GM21723 (cell line): Measurements from ENCODE around the gene VDAC2.
"Not testable (repeated sequence)": the region's sequence is repeated elsewhere in the genome, so short reads cannot be mapped to it uniquely, and the experiment has no call there.

ENCODE experiments used
- ATAC-seq: cut with Tn5 transposase; IDR thresholded peaks from one replicate; pipeline ENCODE4 v1.9.1; 2021; ENCODE audit warnings: mild to moderate bottlenecking, moderate library complexity; ENCODE audit not compliant: unreplicated experiment

Gene VDAC2

DNA sequence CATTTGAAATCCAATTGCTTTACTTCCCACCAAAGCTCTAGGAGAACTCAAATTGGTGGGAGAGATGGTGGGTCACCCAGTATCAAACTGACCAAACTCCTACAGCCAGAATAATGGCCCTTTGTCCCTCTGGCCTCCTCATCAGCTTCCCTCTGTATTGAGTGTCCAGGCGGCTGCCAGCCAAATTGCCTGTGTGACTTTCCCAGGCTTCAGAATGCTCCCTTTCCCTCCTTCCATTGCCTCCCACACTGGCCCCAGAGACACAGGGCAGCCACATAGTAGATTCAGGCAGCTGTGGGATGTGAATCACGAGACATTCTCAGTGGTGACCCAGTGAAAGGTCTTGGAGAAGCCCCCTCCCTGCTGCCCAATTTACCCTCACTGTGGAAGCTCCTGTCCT lies 12.7 kb upstream of the VDAC2 start:
- ATAC-seq: no peak

- ATAC-seq: not testable (repeated sequence)
These were observed 10.6 kb upstream of the VDAC2 start for GRCh38 chr10:75199949-75200348.

GRCh38 chr10:75201793-75202307 lies 8.7 kb upstream of the VDAC2 start:
- ATAC-seq: no peak

GRCh38 chr10:75202321-75203045 lies 8.1 kb upstream of the VDAC2 start:
- ATAC-seq: no peak

GRCh38 chr10:75203046-75203620 lies 7.5 kb upstream of the VDAC2 start:
- not testable (repeated sequence) for ATAC-seq

DNA sequence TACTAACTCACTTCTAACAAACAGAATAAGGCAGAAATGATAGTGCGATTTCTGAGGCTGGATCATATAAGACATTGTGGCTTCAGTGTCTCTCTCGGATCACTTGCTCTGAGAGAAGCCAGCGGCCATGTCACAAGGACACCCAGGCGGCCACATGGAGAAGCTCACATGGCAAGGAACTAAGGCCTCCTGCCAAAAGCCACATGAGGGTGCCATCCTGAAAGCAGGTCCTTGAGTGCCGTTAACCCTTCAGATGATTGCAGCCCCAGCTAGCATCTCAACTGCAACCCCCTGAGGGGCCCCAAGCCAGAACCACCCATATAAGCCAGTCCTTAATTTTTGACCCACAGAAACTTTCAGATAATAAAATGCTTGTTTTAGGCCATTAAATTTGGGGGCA lies 6.9 kb upstream of the VDAC2 start:
- no peak for ATAC-seq

- ATAC-seq: no peak
These were observed 4.7 kb upstream of the VDAC2 start for GRCh38 chr10:75205908-75206307.

DNA sequence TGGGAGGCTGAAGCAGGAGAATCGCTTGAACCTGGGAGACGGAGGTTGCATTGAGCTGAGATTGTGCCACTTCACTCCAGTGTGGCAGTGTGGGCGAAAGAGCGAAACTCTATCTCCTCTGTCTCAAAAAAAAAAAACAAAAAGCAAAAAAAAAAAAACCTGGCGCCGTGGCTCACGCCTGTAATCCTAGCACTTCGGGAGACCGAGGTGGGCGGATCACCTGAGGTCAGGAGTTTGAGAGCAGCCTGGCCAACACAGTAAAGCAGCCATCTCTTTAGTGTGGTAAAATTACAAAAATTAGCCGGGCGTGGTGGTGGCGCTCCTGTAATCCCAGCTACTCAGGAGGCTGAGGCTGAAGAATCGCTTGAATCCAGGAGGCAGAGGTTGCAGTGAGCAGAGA lies 4.0 kb upstream of the VDAC2 start:
- ATAC-seq: not testable (repeated sequence)

DNA sequence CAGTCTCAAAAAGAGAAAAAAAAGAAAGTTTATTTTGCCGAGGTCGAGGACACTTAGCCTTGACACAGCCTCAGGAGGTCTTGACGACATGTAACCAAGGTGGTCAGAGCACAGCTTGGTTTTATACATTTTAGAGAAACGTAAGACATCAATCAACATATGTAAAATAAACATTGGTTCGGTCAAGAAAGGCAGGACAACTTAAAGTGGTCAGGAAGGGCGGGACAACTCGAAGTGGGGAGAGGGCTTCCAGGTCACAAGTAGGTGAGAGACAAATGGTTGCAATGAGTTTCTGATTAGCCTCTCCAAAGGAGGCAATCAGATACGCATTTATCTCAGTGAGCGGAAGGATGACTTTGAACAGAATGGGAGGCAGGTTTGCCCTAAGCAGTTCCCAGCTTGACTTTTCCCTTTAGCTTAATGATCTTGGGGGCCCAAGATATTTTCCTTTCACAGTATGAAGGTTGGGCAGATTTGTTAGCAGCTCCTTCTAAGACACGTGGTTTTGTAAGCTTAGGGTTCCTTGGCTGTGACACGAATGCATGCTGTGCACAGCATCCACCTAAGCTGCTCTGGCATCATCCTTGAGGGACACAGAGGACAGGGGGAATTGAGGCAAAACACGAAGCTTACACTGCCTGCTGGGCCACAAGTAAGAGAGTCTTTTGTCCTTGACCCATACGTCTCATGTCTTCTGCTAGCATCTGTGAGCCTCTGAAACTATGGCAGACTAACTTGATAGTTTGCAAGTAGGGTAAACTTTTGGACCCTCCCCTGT lies 3.3 kb upstream of the VDAC2 start:
- no peak for ATAC-seq

- ATAC-seq: no peak
These were observed 2.8 kb upstream of the VDAC2 start for GRCh38 chr10:75207857-75208144.

- ATAC-seq: no peak
These were observed 2.4 kb upstream of the VDAC2 start for GRCh38 chr10:75208181-75208580.

GRCh38 chr10:75209086-75209920 lies 1.3 kb upstream of the VDAC2 start:
- ATAC-seq: peak; percentile 3

- peak; percentile 68 for ATAC-seq
These were observed 695 bp upstream of the VDAC2 start for GRCh38 chr10:75209921-75210281.

- no peak for ATAC-seq
These were observed 553 bp downstream of the VDAC2 start for GRCh38 chr10:75211007-75211691.

DNA sequence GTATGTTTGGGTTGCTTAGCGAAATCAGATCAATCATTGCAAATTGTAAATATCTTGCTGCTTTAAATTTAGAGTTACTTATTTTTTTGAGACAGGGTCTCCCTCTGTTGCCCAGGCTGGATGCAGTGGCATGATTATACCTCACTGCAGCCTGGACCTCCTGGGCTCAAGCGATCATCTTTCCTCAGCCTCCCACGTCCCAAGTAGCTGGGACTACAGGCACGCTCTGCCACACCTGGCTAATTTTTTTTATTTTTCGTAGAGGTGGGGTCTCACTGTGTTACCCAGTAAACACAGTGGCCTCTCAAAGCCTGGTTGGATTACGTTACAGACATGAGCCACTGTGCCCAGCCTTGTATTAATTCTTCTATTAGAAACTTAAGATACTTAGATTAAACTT lies 1.7 kb downstream of the VDAC2 start:
- ATAC-seq: no peak

DNA sequence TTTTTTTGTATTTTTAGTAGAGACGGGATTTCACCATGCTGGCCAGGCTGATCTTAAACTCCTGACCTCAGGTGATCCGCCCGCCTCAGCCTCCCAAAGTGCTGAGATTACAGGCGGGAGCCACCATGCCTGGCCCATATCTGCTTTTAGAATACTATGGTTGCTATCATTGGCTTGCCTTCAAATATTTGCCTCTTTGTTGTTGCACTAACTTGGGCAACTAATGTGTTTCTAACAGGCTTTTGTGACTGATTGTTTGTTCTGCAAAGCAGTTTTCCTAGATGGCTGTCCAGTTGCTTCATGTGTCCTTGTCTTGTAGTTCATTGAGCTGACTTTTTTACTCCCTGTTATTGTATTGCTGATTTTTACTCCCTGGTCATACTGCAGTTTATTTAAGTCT lies 9.7 kb downstream of the VDAC2 start:
- no peak for ATAC-seq

GRCh38 chr10:75221492-75221891 lies 10.9 kb downstream of the VDAC2 start:
- ATAC-seq: not testable (repeated sequence)

DNA sequence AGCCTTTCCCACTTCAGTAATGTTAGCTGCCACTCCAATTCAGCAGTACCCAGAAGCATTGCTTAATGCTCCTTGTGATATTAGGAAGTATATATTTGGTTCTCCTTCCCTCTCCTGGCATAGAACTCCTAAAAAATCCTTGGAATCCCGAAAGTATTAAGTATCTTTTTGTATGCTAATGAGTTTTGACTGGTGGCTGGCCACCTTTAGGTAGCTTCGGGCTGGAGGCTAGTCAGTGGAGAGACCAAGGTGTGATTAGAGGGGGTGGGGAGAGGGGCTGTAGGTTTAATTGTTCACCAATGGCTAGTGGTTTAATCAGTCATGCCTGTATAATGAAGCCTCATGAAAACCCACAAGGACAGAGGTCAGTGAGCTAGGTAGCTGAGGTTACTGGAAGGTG lies 12.9 kb downstream of the VDAC2 start:
- ATAC-seq: no peak

- no peak for ATAC-seq
These were observed 15.5 kb downstream of the VDAC2 start for GRCh38 chr10:75226095-75226494.

DNA sequence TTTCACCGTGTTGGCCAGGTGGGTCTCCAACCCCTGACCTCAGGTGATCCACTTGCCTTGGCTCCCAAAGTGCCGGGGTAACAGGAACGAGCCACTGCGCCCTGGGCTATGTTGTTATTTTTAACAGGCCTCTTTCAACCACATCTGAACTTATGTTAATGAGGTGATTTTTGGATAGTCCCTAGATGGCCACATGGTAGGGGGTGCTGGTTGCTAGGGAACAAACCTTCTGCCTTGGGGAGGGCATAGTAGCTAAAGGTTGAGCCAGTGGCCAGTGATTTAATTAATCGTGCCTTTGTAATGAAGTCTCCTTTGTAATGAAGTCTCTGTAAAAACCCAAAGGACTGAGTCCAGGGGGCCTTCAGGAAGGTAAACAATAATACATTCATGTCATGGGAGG lies 16.1 kb downstream of the VDAC2 start:
- no peak for ATAC-seq

GRCh38 chr10:75228278-75228677 lies 17.7 kb downstream of the VDAC2 start:
- no peak for ATAC-seq
